ENCODE measurements around the gene C1RL. TPM values are rescaled to one million over a fixed set of nuclear protein-coding genes. Genes with fewer than 3 reads are reported as not detected.

C1RL gene
- polyA plus RNA-seq, 2 of the 4 experiments (the other 2 are of a cell fraction) = 25.2 to 30.4 TPM

- no peak for DNase-seq (ENCODE audit: low read depth in 1 of 2, low spot score in 1 of 2)
- TF ChIP-seq HOXB5 (CRISPR knock-in tag; IDR thresholded peaks at IDR 0.05) (no peak), NR3C1 (IDR thresholded peaks at IDR 0.05) (no peak), MAFK (IDR thresholded peaks at IDR 0.05; ENCODE audit: partially characterized antibody) (no peak), CHD2 (IDR thresholded peaks at IDR 0.05; ENCODE audit: low read length, partially characterized antibody) (no peak)
- TF ChIP-seq, protein P1, sequence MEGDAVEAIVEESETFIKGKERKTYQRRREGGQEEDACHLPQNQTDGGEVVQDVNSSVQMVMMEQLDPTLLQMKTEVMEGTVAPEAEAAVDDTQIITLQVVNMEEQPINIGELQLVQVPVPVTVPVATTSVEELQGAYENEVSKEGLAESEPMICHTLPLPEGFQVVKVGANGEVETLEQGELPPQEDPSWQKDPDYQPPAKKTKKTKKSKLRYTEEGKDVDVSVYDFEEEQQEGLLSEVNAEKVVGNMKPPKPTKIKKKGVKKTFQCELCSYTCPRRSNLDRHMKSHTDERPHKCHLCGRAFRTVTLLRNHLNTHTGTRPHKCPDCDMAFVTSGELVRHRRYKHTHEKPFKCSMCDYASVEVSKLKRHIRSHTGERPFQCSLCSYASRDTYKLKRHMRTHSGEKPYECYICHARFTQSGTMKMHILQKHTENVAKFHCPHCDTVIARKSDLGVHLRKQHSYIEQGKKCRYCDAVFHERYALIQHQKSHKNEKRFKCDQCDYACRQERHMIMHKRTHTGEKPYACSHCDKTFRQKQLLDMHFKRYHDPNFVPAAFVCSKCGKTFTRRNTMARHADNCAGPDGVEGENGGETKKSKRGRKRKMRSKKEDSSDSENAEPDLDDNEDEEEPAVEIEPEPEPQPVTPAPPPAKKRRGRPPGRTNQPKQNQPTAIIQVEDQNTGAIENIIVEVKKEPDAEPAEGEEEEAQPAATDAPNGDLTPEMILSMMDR (IDR thresholded peaks at IDR 0.05) = no peak
- H3K4me1 ChIP-seq = peaks cover 18% of the 10 kb centered on the region; the same call in 2 of the 3 replicates
- ATAC-seq = no peak
- H3K4me3 ChIP-seq = no peak overlapping the region
- H3K4me2 ChIP-seq = no peak overlapping the region
- 88% methylated on average over 19 of the region's 19 CpGs for WGBS (ENCODE audit: missing lambda C conversion rate)
- ChIA-PET CTCF (interaction anchor here (0.7 to 13.4 kb wide), 7 partner anchors 13 to 150 kb away, joined by 3 to 197 read pairs (median 5); partner anchors contain the start of genes C1RL and C1S), POLR2A (interaction anchor here (2.2 kb wide), 1 partner anchor 12 kb away, joined by 16 read pairs; the partner anchor contains the start of gene C1RL)
- no peak overlapping the region for H3K27ac ChIP-seq
- no peaks in the 10 kb centered on the region for H3K9me3 ChIP-seq
- FAIRE-seq = no peak
Measured at GRCh38 chr12:7096979-7097378, 12.0 kb downstream of the C1RL start.

GRCh38 chr12:7096006-7096932 lies 12.7 kb downstream of the C1RL start:
- TF ChIP-seq, protein P2, sequence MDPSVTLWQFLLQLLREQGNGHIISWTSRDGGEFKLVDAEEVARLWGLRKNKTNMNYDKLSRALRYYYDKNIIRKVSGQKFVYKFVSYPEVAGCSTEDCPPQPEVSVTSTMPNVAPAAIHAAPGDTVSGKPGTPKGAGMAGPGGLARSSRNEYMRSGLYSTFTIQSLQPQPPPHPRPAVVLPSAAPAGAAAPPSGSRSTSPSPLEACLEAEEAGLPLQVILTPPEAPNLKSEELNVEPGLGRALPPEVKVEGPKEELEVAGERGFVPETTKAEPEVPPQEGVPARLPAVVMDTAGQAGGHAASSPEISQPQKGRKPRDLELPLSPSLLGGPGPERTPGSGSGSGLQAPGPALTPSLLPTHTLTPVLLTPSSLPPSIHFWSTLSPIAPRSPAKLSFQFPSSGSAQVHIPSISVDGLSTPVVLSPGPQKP (IDR thresholded peaks at IDR 0.05; ENCODE audit: low read depth, low read length) = no peak
- no peak for TF ChIP-seq HES2 (IDR thresholded peaks at IDR 0.05)
- WGBS (ENCODE audit: missing lambda C conversion rate) = 94% methylated on average over 26 of the region's 26 CpGs
- CTCF ChIA-PET = interaction anchor here (1.0 to 13.4 kb wide), 8 partner anchors 14 to 151 kb away, joined by 3 to 197 read pairs (median 6); partner anchors contain the start of genes C1RL and C1S
- Histone ChIP-seq H3K4me2 (no peak overlapping the region), H3K9me3 (no peaks in the 10 kb centered on the region), H3K4me1 (peaks cover 18% of the 10 kb centered on the region; the same call in 2 of the 3 replicates), H3K27ac (no peak overlapping the region), H3K4me3 (no peak overlapping the region)
- no peak for ATAC-seq
- POLR2A ChIA-PET = interaction anchor here (1.3 to 2.2 kb wide), 2 partner anchors 10 to 12 kb away, joined by 3 to 16 read pairs; partner anchors contain the start of gene C1RL
- no peak for DNase-seq (ENCODE audit: low read depth in 1 of 2, low spot score in 1 of 2)
- no peak for FAIRE-seq

- POLR2A ChIA-PET = interaction anchor here (0.8 to 3.6 kb wide), 5 partner anchors 14 to 150 kb away, joined by 3 to 19 read pairs (median 4); partner anchors contain the start of genes C12orf57, C1RL, C1S and RNU7-1
- CTCF ChIA-PET = interaction anchor here (0.5 to 13.4 kb wide), 9 partner anchors 15 to 129 kb away, joined by 3 to 197 read pairs (median 8); partner anchors contain the start of genes C1RL, C1S and CLSTN3
- ATAC-seq (no peak), FAIRE-seq (no peak), DNase-seq (ENCODE audit: low read depth in 1 of 2, low spot score in 1 of 2) (no peak)
- Histone ChIP-seq H3K4me3 (no peak overlapping the region), H3K4me2 (no peak overlapping the region), H3K4me1 (peaks cover 20% of the 10 kb centered on the region; the same call in 2 of the 3 replicates), H3K27ac (peak overlapping the region in 1 of 2 experiments; percentile 14; a peak in 1 of 6 replicates), H3K9me3 (no peaks in the 10 kb centered on the region)
- WGBS (ENCODE audit: missing lambda C conversion rate) = 88% methylated on average over 10 of the region's 10 CpGs
- no peak for TF ChIP-seq CBX2 (IDR thresholded peaks at IDR 0.05; ENCODE audit: borderline replicate concordance, low read depth)
- TF ChIP-seq E2F6 (IDR thresholded peaks at IDR 0.05; ENCODE audit: borderline replicate concordance, low read depth) = no peak
- TF ChIP-seq FOXS1 (CRISPR knock-in tag; IDR thresholded peaks at IDR 0.05) = no peak
- TF ChIP-seq CEBPB (IDR thresholded peaks at IDR 0.05) = peak; percentile 6 to 36; a peak in 2 of 4 replicates
Measured at GRCh38 chr12:7093892-7094291, 15.1 kb downstream of the C1RL start.
